Spleen (tissue), 11 donors: ENCODE results near the gene PITPNC1. TPM values are rescaled to one million over a fixed set of nuclear protein-coding genes. Genes with fewer than 3 reads are reported as not detected.
A peak's percentile ranks its signal among the peaks of the same experiment; 100 is the strongest.

Source experiments
- DNase-seq: peaks from one replicate; pipeline ENCODE4 v3.0.0-alpha.2; 2020
- H3K27ac ChIP-seq, 8 donors: fragments of 200-600 bp; sonication (generic) in 7 of 8; 1 replicate in 4 of 8; 2 replicates in 4 of 8; pipeline versions ENCODE4 v1.5.0 to v1.8.0; 2016 to 2021; ENCODE audit warnings: inconsistent platforms in 4 of 8, mild to moderate bottlenecking in 4 of 8, moderate library complexity in 1 of 8
- H3K27me3 ChIP-seq, 7 donors: fragments of 200-600 bp; sonication (generic) in 6 of 7; replicated peaks in 1 of 7; 1 replicate in 4 of 7; 2 replicates in 3 of 7; pipeline versions ENCODE4 v1.5.0 to v1.8.0; 2016 to 2021; ENCODE audit warnings: inconsistent platforms in 3 of 7, mild to moderate bottlenecking in 1 of 7
- H3K36me3 ChIP-seq, 6 donors: fragments of 200-600 bp; sonication (generic) in 5 of 6; 1 replicate in 4 of 6; 2 replicates in 2 of 6; pipeline versions ENCODE4 v1.5.0 to v1.8.0; 2016 to 2021; ENCODE audit warnings: inconsistent platforms in 2 of 6
- H3K4me1 ChIP-seq, 6 donors: fragments of 200-600 bp; sonication (generic) in 5 of 6; 1 replicate in 3 of 6; 2 replicates in 3 of 6; pipeline versions ENCODE4 v1.5.0 to v1.8.0; 2016 to 2021; ENCODE audit warnings: inconsistent platforms in 3 of 6
- H3K4me3 ChIP-seq, 8 donors: fragments of 200-600 bp; sonication (generic) in 7 of 8; 1 replicate in 4 of 8; 2 replicates in 4 of 8; pipeline versions ENCODE4 v1.5.0 to v1.8.0; 2016 to 2021; ENCODE audit warnings: inconsistent platforms in 4 of 8, mild to moderate bottlenecking in 4 of 8, moderate library complexity in 2 of 8
- H3K9me3 ChIP-seq, 8 donors: fragments of 200-600 bp; sonication (generic) in 7 of 8; 1 replicate in 4 of 8; 2 replicates in 4 of 8; pipeline versions ENCODE4 v1.5.0 to v1.8.0; 2016 to 2021; ENCODE audit warnings: inconsistent platforms in 4 of 8
- CTCF ChIP-seq, 11 experiments: fragments of 200-600 bp in 7 of 11; fragments of 450-650 bp in 4 of 11; sonication (generic) in 4 of 11; IDR thresholded peaks in 8 of 11; conservative IDR thresholded peaks in 3 of 11; 1 replicate in 7 of 11; 2 replicates in 4 of 11; pipeline versions ENCODE4 v1.4.0 to v1.8.0; 2016 to 2021; ENCODE audit warnings: antibody characterized with exemption in 11 of 11, inconsistent platforms in 4 of 11, mild to moderate bottlenecking in 1 of 11
- POLR2A ChIP-seq, 3 donors: fragments of 450-650 bp; IDR thresholded peaks; one replicate each; pipeline ENCODE4 v1.5.1; 2017; ENCODE audit warnings: antibody characterized with exemption in 3 of 3, mild to moderate bottlenecking in 1 of 3
- POLR2AphosphoS5 ChIP-seq, 3 donors: sonication (generic); formaldehyde crosslinking; IDR thresholded peaks; one replicate each; pipeline ENCODE4 v1.5.1; 2017; ENCODE audit warnings: antibody characterized with exemption in 3 of 3
- WGBS, 5 donors: extraction: QIAGEN DNeasy Blood & Tissue Kit in 3 of 5; methylation state at CpG; one replicate each; pipeline versions ENCODE4 v1.1.5 to v1.1.7; 2013 to 2018; 5-methylcytosine and 5-hydroxymethylcytosine counted together
- intact Hi-C: fragments of 100-400 bp; cut with DNase I; formaldehyde crosslinking; loops from one replicate; pipeline ENCODE4 v1.15.0; 2023; ENCODE audit warnings: low total_unique reads
- polyA plus RNA-seq, 3 donors: library from polyadenylated mRNA; stranded (reverse); fragments of 200-250 nt; gene quantifications; one replicate each; pipeline ENCODE4 v1.2.1, GENCODE V29; 2013
- total RNA-seq, 7 donors: library from RNA; depleted of rRNA in 3 of 7; stranded (reverse); fragments of >200 nt in 3 of 7; fragmentation: NEBNext Ultra II Directional in 4 of 7; extraction: Animal tissue kit (Norgen Biotek cat#: 25700) in 4 of 7; gene quantifications; one replicate each; pipeline versions ENCODE4 v1.1.0 to v1.2.1, GENCODE V29; 2016 to 2021
- donor health status: healthy with polysubstance abuse.
- donor health status: DM: no; HTN: no; CAD: no; lungs with moderate emphysema.
- donor health status: DM: no; HTN: no; CAD: no.
- donor health status: Bipolar disorder and iron deficiency.
- donor health status: healthy.
- donor health status: DM: no; HTN: no; CAD: no.
- donor health status: DM: yes; HTN: yes; CAD: no.

The PITPNC1 gene
- total and polyA plus RNA-seq, 10 donors, result 5.8 to 33.8 (median 18.8) TPM

- Histone ChIP-seq H3K4me3 (no peak overlapping the region), H3K9me3 (no peaks in the 10 kb centered on the region), H3K27me3 (no peaks in the 10 kb centered on the region), H3K4me1 (peaks cover 0 to 100% (median 64%) of the 10 kb centered on the region in 6 donors), H3K36me3 (no peaks in the 10 kb centered on the region), H3K27ac (peak overlapping the region in 4 of 8 donors; percentile 16 to 91 (median 82))
- DNase-seq, result no peak
- 86 to 96% (median 91%) methylated on average over 3 of the region's 3 CpGs for WGBS, 5 donors
- no peak for TF ChIP-seq POLR2A (IDR thresholded peaks at IDR 0.05)
- no peak for TF ChIP-seq CTCF (IDR thresholded peaks at IDR 0.05 in 8 of 11, conservative IDR thresholded peaks at IDR 0.05 in 3 of 11)
- TF ChIP-seq POLR2AphosphoS5 (IDR thresholded peaks at IDR 0.05), result no peak
- intact Hi-C loops, result no loop called here
Observed at GRCh38 chr17:67438667-67439066, 61.6 kb downstream of the PITPNC1 start.

- Histone ChIP-seq H3K27ac (peak overlapping the region in 5 of 8 donors; percentile 71 to 91 (median 82)), H3K27me3 (no peaks in the 10 kb centered on the region), H3K4me3 (no peak overlapping the region), H3K4me1 (peaks cover 0 to 100% (median 58%) of the 10 kb centered on the region in 6 donors), H3K36me3 (no peaks in the 10 kb centered on the region), H3K9me3 (no peaks in the 10 kb centered on the region)
- DNase-seq, result no peak
- 90 to 96% (median 93%) methylated on average over 2 of the region's 2 CpGs for WGBS, 5 donors
- TF ChIP-seq POLR2AphosphoS5 (IDR thresholded peaks at IDR 0.05) (no peak), CTCF (IDR thresholded peaks at IDR 0.05 in 8 of 11, conservative IDR thresholded peaks at IDR 0.05 in 3 of 11) (no peak), POLR2A (IDR thresholded peaks at IDR 0.05) (no peak)
- intact Hi-C loops, result no loop called here
Observed at GRCh38 chr17:67439269-67439668, 62.2 kb downstream of the PITPNC1 start.

- Histone ChIP-seq H3K9me3 (no peaks in the 10 kb centered on the region), H3K36me3 (no peaks in the 10 kb centered on the region), H3K27ac (peak overlapping the region; percentile 48 to 91 (median 79)), H3K4me3 (peak overlapping the region in 1 of 8 donors; percentile 35), H3K27me3 (no peaks in the 10 kb centered on the region), H3K4me1 (peaks cover 0 to 97% (median 52%) of the 10 kb centered on the region in 6 donors)
- intact Hi-C loops, result no loop called here
- TF ChIP-seq POLR2AphosphoS5 (IDR thresholded peaks at IDR 0.05) (no peak), CTCF (IDR thresholded peaks at IDR 0.05 in 8 of 11, conservative IDR thresholded peaks at IDR 0.05 in 3 of 11) (no peak), POLR2A (IDR thresholded peaks at IDR 0.05) (no peak)
- WGBS, 5 donors, result 35 to 58% (median 48%) methylated on average over 7 of the region's 7 CpGs
- DNase-seq, result no peak
Observed at GRCh38 chr17:67440277-67441051, 63.4 kb downstream of the PITPNC1 start.
